DND-41 (cell line): ENCODE data around the gene FAM53A.

Source experiments
- CTCF ChIP-seq: IDR thresholded peaks from 2 replicates; pipeline ENCODE4 v1.5.1; 2012; ENCODE audit warnings: borderline replicate concordance, low read length, moderate library complexity, mild to moderate bottlenecking; ENCODE audit not compliant: poor library complexity, severe bottlenecking; ENCODE audit errors: extremely low read depth
- EZH2 ChIP-seq: IDR thresholded peaks from 3 replicates; pipeline ENCODE4 v1.6.1; 2012; ENCODE audit warnings: borderline replicate concordance, low read depth, mild to moderate bottlenecking, moderate library complexity, low read length, inconsistent platforms; ENCODE audit not compliant: severe bottlenecking

- TF ChIP-seq CTCF (no peak), EZH2 (no peak)
Observed at GRCh38 chr4:1631136-1631535, 53.0 kb downstream of the FAM53A start.
